Lower leg skin (tissue), 4 donors: ENCODE measurements around the gene RNF39. TPM values are rescaled to one million over a fixed set of nuclear protein-coding genes. Genes with fewer than 3 reads are reported as not detected.

Source experiments
- DNase-seq, 2 donors: peaks; one replicate each; pipeline ENCODE4 v3.0.0-alpha.2; 2019; ENCODE audit warnings: low spot score in 2 of 2
- H3K4me3 ChIP-seq: fragments of 200-600 bp; sonication (generic); 2 replicates; pipeline ENCODE4 v1.5.1; 2017; ENCODE audit warnings: mild to moderate bottlenecking, low read depth; ENCODE audit not compliant: poor library complexity, severe bottlenecking
- CTCF ChIP-seq, 3 donors: fragments of 450-650 bp; IDR thresholded peaks; one replicate each; pipeline ENCODE4 v1.5.1; 2016; ENCODE audit warnings: antibody characterized with exemption in 3 of 3, mild to moderate bottlenecking in 3 of 3, moderate library complexity in 2 of 3
- POLR2A ChIP-seq, 2 donors: fragments of 450-650 bp; IDR thresholded peaks; one replicate each; pipeline ENCODE4 v1.6.1; 2016 to 2017; ENCODE audit warnings: antibody characterized with exemption in 2 of 2, mild to moderate bottlenecking in 1 of 2, moderate library complexity in 1 of 2
- WGBS, 2 donors: methylation state at CpG; one replicate each; pipeline ENCODE4 v1.1.5; 2018; 5-methylcytosine and 5-hydroxymethylcytosine counted together
- intact Hi-C: fragments of 100-400 bp; cut with DNase I; formaldehyde crosslinking; loops from one replicate; pipeline ENCODE4 v1.15.0; 2023; ENCODE audit warnings: low total_unique reads
- total RNA-seq, 4 donors: library from RNA; depleted of rRNA; stranded (reverse); fragments of >200 nt; gene quantifications; one replicate each; pipeline ENCODE4 v1.1.0, GENCODE V29; 2016

RNF39 gene
- total RNA-seq, 4 donors from 2014 or later: 96.9 to 113 (median 108) TPM

- no peak overlapping the region for H3K4me3 ChIP-seq
- DNase-seq: no peak
- WGBS, 2 donors: 38 to 44% methylated on average over 3 of the region's 3 CpGs
- no peak for TF ChIP-seq CTCF (IDR thresholded peaks at IDR 0.05)
- no peak for TF ChIP-seq POLR2A (IDR thresholded peaks at IDR 0.05)
- intact Hi-C loops: no loop called here
Measured at GRCh38 chr6:30103872-30104179, 28.3 kb upstream of the RNF39 start.

GRCh38 chr6:30102970-30103871, 27.7 kb upstream of the RNF39 start:
- peak overlapping the region; percentile 16 for H3K4me3 ChIP-seq
- TF ChIP-seq CTCF (IDR thresholded peaks at IDR 0.05) (peak in 1 of 3 donors; percentile 87), POLR2A (IDR thresholded peaks at IDR 0.05) (no peak)
- intact Hi-C loops: no loop called here
- 2% methylated on average over 36 of the region's 36 CpGs for WGBS, 2 donors
- peak; percentile 92 to 98 for DNase-seq

GRCh38 chr6:30102414-30102969, 26.9 kb upstream of the RNF39 start:
- intact Hi-C loops: no loop called here
- H3K4me3 ChIP-seq: no peak overlapping the region
- no peak for TF ChIP-seq CTCF (IDR thresholded peaks at IDR 0.05)
- no peak for TF ChIP-seq POLR2A (IDR thresholded peaks at IDR 0.05)
- WGBS, 2 donors: 33 to 42% methylated on average over 15 of the region's 15 CpGs
- peak; percentile 32 to 94 for DNase-seq

- TF ChIP-seq POLR2A (IDR thresholded peaks at IDR 0.05) (no peak), CTCF (IDR thresholded peaks at IDR 0.05) (no peak)
- H3K4me3 ChIP-seq: peak overlapping the region; percentile 7
- intact Hi-C loops: no loop called here
- DNase-seq: peak; percentile 83 to 96
- WGBS, 2 donors: 2% methylated on average over 42 to 44 of the region's 51 CpGs
Measured at GRCh38 chr6:30101444-30102413, 26.2 kb upstream of the RNF39 start.

- 2% methylated on average over 31 to 41 of the region's 47 CpGs for WGBS, 2 donors
- H3K4me3 ChIP-seq: no peak overlapping the region
- TF ChIP-seq CTCF (IDR thresholded peaks at IDR 0.05) (no peak), POLR2A (IDR thresholded peaks at IDR 0.05) (no peak)
- intact Hi-C loops: no loop called here
- peak; percentile 28 to 89 for DNase-seq
Measured at GRCh38 chr6:30100585-30101443, 25.2 kb upstream of the RNF39 start.
